Astrocyte (in vitro differentiated cells and primary cell): Measurements from ENCODE around the gene SLC5A6.

Source experiments
- EZH2 ChIP-seq: IDR thresholded peaks from 2 replicates; pipeline ENCODE4 v1.6.1; 2012; ENCODE audit warnings: mild to moderate bottlenecking, low read length, inconsistent platforms; ENCODE audit not compliant: insufficient read depth
- TF ChIP-seq, protein P1 (sequence below): IDR thresholded peaks from 2 replicates; pipeline ENCODE4 v1.5.1; 2011; ENCODE audit warnings: low read depth, mild to moderate bottlenecking, inconsistent platforms, low read length, moderate library complexity; ENCODE audit not compliant: insufficient read depth

GRCh38 chr2:27152102-27152795 is 59.8 kb downstream of the SLC5A6 start:
- TF ChIP-seq, protein P1, sequence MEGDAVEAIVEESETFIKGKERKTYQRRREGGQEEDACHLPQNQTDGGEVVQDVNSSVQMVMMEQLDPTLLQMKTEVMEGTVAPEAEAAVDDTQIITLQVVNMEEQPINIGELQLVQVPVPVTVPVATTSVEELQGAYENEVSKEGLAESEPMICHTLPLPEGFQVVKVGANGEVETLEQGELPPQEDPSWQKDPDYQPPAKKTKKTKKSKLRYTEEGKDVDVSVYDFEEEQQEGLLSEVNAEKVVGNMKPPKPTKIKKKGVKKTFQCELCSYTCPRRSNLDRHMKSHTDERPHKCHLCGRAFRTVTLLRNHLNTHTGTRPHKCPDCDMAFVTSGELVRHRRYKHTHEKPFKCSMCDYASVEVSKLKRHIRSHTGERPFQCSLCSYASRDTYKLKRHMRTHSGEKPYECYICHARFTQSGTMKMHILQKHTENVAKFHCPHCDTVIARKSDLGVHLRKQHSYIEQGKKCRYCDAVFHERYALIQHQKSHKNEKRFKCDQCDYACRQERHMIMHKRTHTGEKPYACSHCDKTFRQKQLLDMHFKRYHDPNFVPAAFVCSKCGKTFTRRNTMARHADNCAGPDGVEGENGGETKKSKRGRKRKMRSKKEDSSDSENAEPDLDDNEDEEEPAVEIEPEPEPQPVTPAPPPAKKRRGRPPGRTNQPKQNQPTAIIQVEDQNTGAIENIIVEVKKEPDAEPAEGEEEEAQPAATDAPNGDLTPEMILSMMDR, result no peak
- TF ChIP-seq EZH2, result no peak
